GM12891 (cell line): ENCODE results near the gene CD46.

ENCODE experiments used
- POLR2A ChIP-seq: IDR thresholded peaks from 2 replicates; pipeline ENCODE4 v1.6.1; 2011; ENCODE audit warnings: low read depth, low read length, control low read depth
- POLR2AphosphoS5 ChIP-seq: IDR thresholded peaks from 2 replicates; pipeline ENCODE4 v1.6.1; 2011; ENCODE audit warnings: low read depth, low read length, control low read depth
- POU2F2 ChIP-seq: IDR thresholded peaks from 2 replicates; pipeline ENCODE4 v1.6.1; 2011; ENCODE audit warnings: low read depth, mild to moderate bottlenecking, control low read depth, low read length, moderate library complexity
- SPI1 ChIP-seq: IDR thresholded peaks from 2 replicates; pipeline ENCODE4 v1.6.1; 2011; ENCODE audit warnings: low read depth, low read length, control low read depth
- TAF1 ChIP-seq: IDR thresholded peaks from 2 replicates; pipeline ENCODE4 v1.6.1; 2011; ENCODE audit warnings: low read depth, low read length, control low read depth

- TF ChIP-seq TAF1: no peak
- 0 out of 2 replicates have a peak, but pooled peaks have one; percentile 29 for TF ChIP-seq POLR2A
- no peak; the same call in 1 of the 2 replicates for TF ChIP-seq POLR2AphosphoS5
- TF ChIP-seq SPI1: no peak
- no peak for TF ChIP-seq POU2F2
Observed at GRCh38 chr1:207799989-207800648, 48.3 kb downstream of the CD46 start.
